Adrenal gland (tissue), 5 donors: ENCODE measurements around the gene WASL.

Experiments used
- POLR2A ChIP-seq, 2 donors: fragments of 450-650 bp; IDR thresholded peaks; one replicate each; pipeline ENCODE4 v1.6.1; 2017; ENCODE audit warnings: antibody characterized with exemption in 2 of 2, mild to moderate bottlenecking in 2 of 2, moderate library complexity in 1 of 2
- TF ChIP-seq, protein P1 (sequence below), 6 experiments: fragments of 450-650 bp in 4 of 6; fragments of 200-600 bp in 2 of 6; sonication (generic) in 1 of 6; IDR thresholded peaks; 1 replicate in 5 of 6; 2 replicates in 1 of 6; pipeline versions ENCODE4 v1.5.1 to v1.8.0; 2016 to 2021; ENCODE audit warnings: antibody characterized with exemption in 6 of 6, mild to moderate bottlenecking in 2 of 6, moderate library complexity in 1 of 6
- donor health status: DM: no; HTN: no; CAD: no.

DNA sequence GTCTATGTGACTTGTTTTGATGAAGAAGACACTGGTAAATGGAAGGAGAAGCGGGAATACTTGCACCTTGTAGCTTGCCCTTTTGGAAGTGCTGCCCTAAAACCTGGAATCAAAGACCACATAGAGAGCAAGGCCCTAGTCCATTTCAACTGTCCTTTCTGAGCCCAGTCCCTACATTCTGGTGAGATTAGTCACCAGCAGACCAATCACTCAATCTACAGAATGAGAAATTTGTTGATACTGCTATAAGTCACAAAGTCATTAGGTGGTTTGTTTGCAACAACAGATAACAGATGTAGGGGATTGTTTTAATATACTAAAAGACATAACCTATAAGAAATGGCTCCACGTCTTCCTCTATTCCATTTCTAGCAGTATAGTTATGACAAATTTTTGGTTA, 33.6 kb downstream of the WASL start:
- TF ChIP-seq, protein P1, sequence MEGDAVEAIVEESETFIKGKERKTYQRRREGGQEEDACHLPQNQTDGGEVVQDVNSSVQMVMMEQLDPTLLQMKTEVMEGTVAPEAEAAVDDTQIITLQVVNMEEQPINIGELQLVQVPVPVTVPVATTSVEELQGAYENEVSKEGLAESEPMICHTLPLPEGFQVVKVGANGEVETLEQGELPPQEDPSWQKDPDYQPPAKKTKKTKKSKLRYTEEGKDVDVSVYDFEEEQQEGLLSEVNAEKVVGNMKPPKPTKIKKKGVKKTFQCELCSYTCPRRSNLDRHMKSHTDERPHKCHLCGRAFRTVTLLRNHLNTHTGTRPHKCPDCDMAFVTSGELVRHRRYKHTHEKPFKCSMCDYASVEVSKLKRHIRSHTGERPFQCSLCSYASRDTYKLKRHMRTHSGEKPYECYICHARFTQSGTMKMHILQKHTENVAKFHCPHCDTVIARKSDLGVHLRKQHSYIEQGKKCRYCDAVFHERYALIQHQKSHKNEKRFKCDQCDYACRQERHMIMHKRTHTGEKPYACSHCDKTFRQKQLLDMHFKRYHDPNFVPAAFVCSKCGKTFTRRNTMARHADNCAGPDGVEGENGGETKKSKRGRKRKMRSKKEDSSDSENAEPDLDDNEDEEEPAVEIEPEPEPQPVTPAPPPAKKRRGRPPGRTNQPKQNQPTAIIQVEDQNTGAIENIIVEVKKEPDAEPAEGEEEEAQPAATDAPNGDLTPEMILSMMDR (IDR thresholded peaks at IDR 0.05) = no peak
- no peak for TF ChIP-seq POLR2A (IDR thresholded peaks at IDR 0.05)
